ENCODE results near the gene ALOX15.
A peak's percentile ranks its signal among the peaks of the same experiment; 100 is the strongest.
"Not testable (repeated sequence)": the region's sequence is repeated elsewhere in the genome, so short reads cannot be mapped to it uniquely, and the experiment has no call there.

Gene ALOX15

GRCh38 chr17:4652997-4653396 is 11.5 kb upstream of the ALOX15 start:
- no peak for DNase-seq (ENCODE audit: low read depth, low spot score)

GRCh38 chr17:4648741-4649140 is 7.3 kb upstream of the ALOX15 start:
- no peak for DNase-seq (ENCODE audit: low read depth, low spot score)

- DNase-seq (ENCODE audit: low read depth, low spot score): no peak
Measured at GRCh38 chr17:4645642-4646041, 4.2 kb upstream of the ALOX15 start.

- DNase-seq (ENCODE audit: low read depth, low spot score): no peak
Measured at GRCh38 chr17:4643676-4644075, 2.2 kb upstream of the ALOX15 start.

GRCh38 chr17:4642286-4642685 is 808 bp upstream of the ALOX15 start:
- no peak for DNase-seq (ENCODE audit: low read depth, low spot score)

- not testable (repeated sequence) for DNase-seq (ENCODE audit: low read depth, low spot score)
Measured at GRCh38 chr17:4640569-4641188, 799 bp downstream of the ALOX15 start.

- DNase-seq (ENCODE audit: low read depth, low spot score): peak; percentile 40
Measured at GRCh38 chr17:4639301-4640059, 2.0 kb downstream of the ALOX15 start.

GRCh38 chr17:4638766-4639165 is 2.7 kb downstream of the ALOX15 start:
- DNase-seq (ENCODE audit: low read depth, low spot score): not testable (repeated sequence)

- DNase-seq (ENCODE audit: low read depth, low spot score): no peak
Measured at GRCh38 chr17:4636474-4637100, 4.9 kb downstream of the ALOX15 start.

GRCh38 chr17:4635823-4636375 is 5.6 kb downstream of the ALOX15 start:
- DNase-seq (ENCODE audit: low read depth, low spot score): no peak

- DNase-seq (ENCODE audit: low read depth, low spot score): no peak
Measured at GRCh38 chr17:4634976-4635375, 6.5 kb downstream of the ALOX15 start.

GRCh38 chr17:4633643-4634042 is 7.8 kb downstream of the ALOX15 start:
- DNase-seq (ENCODE audit: low read depth, low spot score): no peak

GRCh38 chr17:4632581-4632920 is 8.9 kb downstream of the ALOX15 start:
- no peak for DNase-seq (ENCODE audit: low read depth, low spot score)

- peak; percentile 35 for DNase-seq (ENCODE audit: low read depth, low spot score)
Measured at GRCh38 chr17:4631836-4632580, 9.5 kb downstream of the ALOX15 start.

- DNase-seq (ENCODE audit: low read depth, low spot score): no peak
Measured at GRCh38 chr17:4631431-4631830, 10.0 kb downstream of the ALOX15 start.

GRCh38 chr17:4626734-4627256 is 14.7 kb downstream of the ALOX15 start:
- DNase-seq (ENCODE audit: low read depth, low spot score): no peak

- peak; percentile 31 for DNase-seq (ENCODE audit: low read depth, low spot score)
Measured at GRCh38 chr17:4625181-4625617, 16.3 kb downstream of the ALOX15 start.

GRCh38 chr17:4624451-4624911 is 17.0 kb downstream of the ALOX15 start:
- DNase-seq (ENCODE audit: low read depth, low spot score): not testable (repeated sequence)

- peak; percentile 23 for DNase-seq (ENCODE audit: low read depth, low spot score)
Measured at GRCh38 chr17:4623249-4623648, 18.2 kb downstream of the ALOX15 start.

GRCh38 chr17:4622375-4622774 is 19.1 kb downstream of the ALOX15 start:
- no peak for DNase-seq (ENCODE audit: low read depth, low spot score)

GRCh38 chr17:4620531-4621101 is 20.9 kb downstream of the ALOX15 start:
- no peak for DNase-seq (ENCODE audit: low read depth, low spot score)
